ENCODE results near the gene CCR5AS.

Gene CCR5AS

GRCh38 chr3:46381625-46382024 is 25.2 kb downstream of the CCR5AS start:
- H3K9me3 ChIP-seq (replicated peaks; ENCODE audit: control insufficient read depth, low read depth, low read length), result no peaks in the 10 kb centered on the region
- no peak overlapping the region for H3K27ac ChIP-seq (ENCODE audit: low read length)
- no peaks in the 10 kb centered on the region for H3K36me3 ChIP-seq (ENCODE audit: control insufficient read depth, insufficient read depth, low read length)
- no peak overlapping the region for H3K4me3 ChIP-seq (ENCODE audit: low read length)
- DNase-seq, result no peak
- H3K4me1 ChIP-seq (ENCODE audit: control insufficient read depth, insufficient read depth, low read length), result peaks cover 5% of the 10 kb centered on the region
- peaks cover 5% of the 10 kb centered on the region for H3K27me3 ChIP-seq (ENCODE audit: control insufficient read depth, insufficient read depth, low read length)
- WGBS (ENCODE audit: insufficient coverage), result no CpG with 5 or more reads among the region's 3 CpGs

DNA sequence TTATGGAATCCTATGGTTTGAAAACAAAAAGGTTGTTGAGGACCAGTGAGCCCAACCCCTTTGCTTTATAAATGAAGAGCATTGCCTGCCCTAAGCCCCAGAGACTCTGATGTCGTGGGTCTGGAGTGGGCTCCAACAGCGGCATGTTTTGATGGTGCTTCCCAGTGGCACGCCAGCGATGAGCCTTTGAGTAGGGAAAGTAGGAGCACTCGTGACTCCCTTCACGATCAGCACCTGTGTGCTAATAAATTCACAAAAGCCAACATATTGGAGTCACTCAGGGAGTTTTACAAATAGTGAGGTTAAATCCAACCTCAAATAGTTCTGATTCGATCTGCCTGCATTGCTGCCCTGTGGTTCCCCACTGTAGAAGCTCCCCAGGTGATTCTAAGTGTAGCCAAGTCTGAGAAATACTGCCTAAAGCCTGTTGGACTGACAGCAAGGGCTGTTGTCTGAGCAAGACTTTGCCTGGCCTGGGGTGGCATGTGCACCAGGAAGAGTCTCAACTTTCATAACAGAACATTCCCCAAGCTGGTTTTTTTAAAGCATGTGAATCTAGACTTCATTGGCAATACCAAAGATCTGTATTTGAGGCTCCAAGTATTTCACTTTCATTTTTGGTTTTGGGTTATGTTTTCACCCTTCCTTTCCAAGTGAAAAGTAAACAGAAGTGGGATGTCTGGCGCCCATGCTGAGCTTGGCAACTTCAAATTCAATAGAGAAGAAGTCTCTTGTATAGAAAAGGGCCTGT is 26.2 kb downstream of the CCR5AS start:
- H3K27me3 ChIP-seq (ENCODE audit: control insufficient read depth, insufficient read depth, low read length), result peaks cover 6% of the 10 kb centered on the region
- H3K9me3 ChIP-seq (replicated peaks; ENCODE audit: control insufficient read depth, low read depth, low read length), result no peaks in the 10 kb centered on the region
- H3K4me1 ChIP-seq (ENCODE audit: control insufficient read depth, insufficient read depth, low read length), result peaks cover 5% of the 10 kb centered on the region
- WGBS (ENCODE audit: insufficient coverage), result 50% methylated on average over 1 of the region's 8 CpGs
- H3K4me3 ChIP-seq (ENCODE audit: low read length), result no peak overlapping the region
- H3K36me3 ChIP-seq (ENCODE audit: control insufficient read depth, insufficient read depth, low read length), result no peaks in the 10 kb centered on the region
- H3K27ac ChIP-seq (ENCODE audit: low read length), result no peak overlapping the region
- DNase-seq, result peak; percentile 44

DNA sequence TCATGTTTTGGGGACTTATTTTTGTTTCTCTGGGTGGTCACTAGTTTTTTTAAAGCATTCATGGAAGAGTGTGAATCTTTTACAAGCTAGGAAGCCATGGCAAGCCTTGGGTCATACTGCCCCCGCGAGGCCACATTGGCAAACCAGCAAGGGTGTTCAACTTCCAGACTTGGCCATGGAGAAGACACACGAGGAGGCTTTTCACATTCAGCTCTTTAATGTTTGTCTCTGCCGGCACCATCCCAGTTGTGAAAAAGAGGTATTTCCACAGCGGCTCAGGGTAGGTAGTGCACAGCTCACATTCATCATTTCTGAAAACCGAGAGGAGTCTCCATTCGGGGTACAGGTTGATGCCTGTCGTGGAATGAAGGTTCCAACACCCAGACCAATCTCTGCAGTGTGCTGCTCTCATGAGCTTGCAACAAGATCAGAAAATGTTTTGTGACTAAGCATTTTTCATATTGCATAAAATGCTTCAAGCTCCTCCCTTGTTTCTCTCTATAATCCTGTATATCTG is 28.4 kb downstream of the CCR5AS start:
- WGBS (ENCODE audit: insufficient coverage), result 39% methylated on average over 7 of the region's 8 CpGs
- Histone ChIP-seq H3K27me3 (ENCODE audit: control insufficient read depth, insufficient read depth, low read length) (peaks cover 16% of the 10 kb centered on the region), H3K9me3 (replicated peaks; ENCODE audit: control insufficient read depth, low read depth, low read length) (no peaks in the 10 kb centered on the region), H3K4me1 (ENCODE audit: control insufficient read depth, insufficient read depth, low read length) (peaks cover 5% of the 10 kb centered on the region), H3K27ac (ENCODE audit: low read length) (no peak overlapping the region), H3K36me3 (ENCODE audit: control insufficient read depth, insufficient read depth, low read length) (no peaks in the 10 kb centered on the region), H3K4me3 (ENCODE audit: low read length) (no peak overlapping the region)
- DNase-seq, result peak; percentile 50

- H3K4me3 ChIP-seq (ENCODE audit: low read length), result no peak overlapping the region
- peaks cover 16% of the 10 kb centered on the region for H3K27me3 ChIP-seq (ENCODE audit: control insufficient read depth, insufficient read depth, low read length)
- H3K27ac ChIP-seq (ENCODE audit: low read length), result no peak overlapping the region
- peaks cover 5% of the 10 kb centered on the region for H3K4me1 ChIP-seq (ENCODE audit: control insufficient read depth, insufficient read depth, low read length)
- H3K9me3 ChIP-seq (replicated peaks; ENCODE audit: control insufficient read depth, low read depth, low read length), result no peaks in the 10 kb centered on the region
- no peaks in the 10 kb centered on the region for H3K36me3 ChIP-seq (ENCODE audit: control insufficient read depth, insufficient read depth, low read length)
- WGBS (ENCODE audit: insufficient coverage), result 25% methylated on average over 1 of the region's 2 CpGs
- DNase-seq, result no peak
These were observed 31.1 kb downstream of the CCR5AS start for GRCh38 chr3:46375814-46376213.

DNA sequence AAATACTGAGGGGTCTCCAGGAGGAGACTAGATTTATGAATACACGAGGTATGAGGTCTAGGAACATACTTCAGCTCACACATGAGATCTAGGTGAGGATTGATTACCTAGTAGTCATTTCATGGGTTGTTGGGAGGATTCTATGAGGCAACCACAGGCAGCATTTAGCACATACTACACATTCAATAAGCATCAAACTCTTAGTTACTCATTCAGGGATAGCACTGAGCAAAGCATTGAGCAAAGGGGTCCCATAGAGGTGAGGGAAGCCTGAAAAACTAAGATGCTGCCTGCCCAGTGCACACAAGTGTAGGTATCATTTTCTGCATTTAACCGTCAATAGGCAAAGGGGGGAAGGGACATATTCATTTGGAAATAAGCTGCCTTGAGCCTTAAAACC is 31.6 kb downstream of the CCR5AS start:
- DNase-seq, result no peak
- no CpG with 5 or more reads among the region's 2 CpGs for WGBS (ENCODE audit: insufficient coverage)
- Histone ChIP-seq H3K27ac (ENCODE audit: low read length) (no peak overlapping the region), H3K4me3 (ENCODE audit: low read length) (no peak overlapping the region), H3K4me1 (ENCODE audit: control insufficient read depth, insufficient read depth, low read length) (no peaks in the 10 kb centered on the region), H3K27me3 (ENCODE audit: control insufficient read depth, insufficient read depth, low read length) (peaks cover 16% of the 10 kb centered on the region), H3K36me3 (ENCODE audit: control insufficient read depth, insufficient read depth, low read length) (no peaks in the 10 kb centered on the region), H3K9me3 (replicated peaks; ENCODE audit: control insufficient read depth, low read depth, low read length) (no peaks in the 10 kb centered on the region)

- Histone ChIP-seq H3K4me3 (ENCODE audit: low read length) (no peak overlapping the region), H3K27me3 (ENCODE audit: control insufficient read depth, insufficient read depth, low read length) (peaks cover 17% of the 10 kb centered on the region), H3K27ac (ENCODE audit: low read length) (no peak overlapping the region), H3K4me1 (ENCODE audit: control insufficient read depth, insufficient read depth, low read length) (no peaks in the 10 kb centered on the region), H3K9me3 (replicated peaks; ENCODE audit: control insufficient read depth, low read depth, low read length) (no peaks in the 10 kb centered on the region), H3K36me3 (ENCODE audit: control insufficient read depth, insufficient read depth, low read length) (no peaks in the 10 kb centered on the region)
- no peak for DNase-seq
- 74% methylated on average over 3 of the region's 3 CpGs for WGBS (ENCODE audit: insufficient coverage)
These were observed 32.1 kb downstream of the CCR5AS start for GRCh38 chr3:46374755-46375154.

GRCh38 chr3:46372492-46373359 is 34.1 kb downstream of the CCR5AS start:
- H3K9me3 ChIP-seq (replicated peaks; ENCODE audit: control insufficient read depth, low read depth, low read length), result no peaks in the 10 kb centered on the region
- H3K27ac ChIP-seq (ENCODE audit: low read length), result no peak overlapping the region
- H3K4me1 ChIP-seq (ENCODE audit: control insufficient read depth, insufficient read depth, low read length), result no peaks in the 10 kb centered on the region
- no peak for DNase-seq
- WGBS (ENCODE audit: insufficient coverage), result 81% methylated on average over 4 of the region's 9 CpGs
- peaks cover 23% of the 10 kb centered on the region for H3K27me3 ChIP-seq (ENCODE audit: control insufficient read depth, insufficient read depth, low read length)
- no peaks in the 10 kb centered on the region for H3K36me3 ChIP-seq (ENCODE audit: control insufficient read depth, insufficient read depth, low read length)
- H3K4me3 ChIP-seq (ENCODE audit: low read length), result no peak overlapping the region

- H3K27ac ChIP-seq (ENCODE audit: low read length), result no peak overlapping the region
- H3K4me3 ChIP-seq (ENCODE audit: low read length), result no peak overlapping the region
- H3K36me3 ChIP-seq (ENCODE audit: control insufficient read depth, insufficient read depth, low read length), result no peaks in the 10 kb centered on the region
- 89% methylated on average over 4 of the region's 10 CpGs for WGBS (ENCODE audit: insufficient coverage)
- DNase-seq, result no peak
- H3K4me1 ChIP-seq (ENCODE audit: control insufficient read depth, insufficient read depth, low read length), result no peaks in the 10 kb centered on the region
- H3K27me3 ChIP-seq (ENCODE audit: control insufficient read depth, insufficient read depth, low read length), result peaks cover 19% of the 10 kb centered on the region
- no peaks in the 10 kb centered on the region for H3K9me3 ChIP-seq (replicated peaks; ENCODE audit: control insufficient read depth, low read depth, low read length)
These were observed 35.1 kb downstream of the CCR5AS start for GRCh38 chr3:46371519-46372340.

GRCh38 chr3:46370839-46371518 is 35.9 kb downstream of the CCR5AS start, which contains the start of gene CCR5:
Gene CCR5 (plus strand): TSS chr3:46370946. CDS start chr3:46372903, 1,957 bp downstream.
- Histone ChIP-seq H3K9me3 (replicated peaks; ENCODE audit: control insufficient read depth, low read depth, low read length) (no peaks in the 10 kb centered on the region), H3K4me1 (ENCODE audit: control insufficient read depth, insufficient read depth, low read length) (no peaks in the 10 kb centered on the region), H3K27me3 (ENCODE audit: control insufficient read depth, insufficient read depth, low read length) (peaks cover 17% of the 10 kb centered on the region), H3K36me3 (ENCODE audit: control insufficient read depth, insufficient read depth, low read length) (no peaks in the 10 kb centered on the region), H3K27ac (ENCODE audit: low read length) (peak within 1 kb of the TSS; percentile 42), H3K4me3 (ENCODE audit: low read length) (peak within 1 kb of the TSS; percentile 15)
- 80% methylated on average over 1 of the region's 5 CpGs for WGBS (ENCODE audit: insufficient coverage)
- DNase-seq, result no peak

All from muscle of leg (tissue), 3 donors.